ENCODE measurements around the gene EDARADD.

Gene EDARADD

GRCh38 chr1:236514703-236515442, 120.8 kb downstream of the EDARADD start:
- DNase-seq (ENCODE audit: low read depth in 2 of 2) = no peak

GRCh38 chr1:236515443-236515958, 121.4 kb downstream of the EDARADD start:
- DNase-seq (ENCODE audit: low read depth in 2 of 2) = no peak

- no peak for DNase-seq (ENCODE audit: low read depth in 2 of 2)
Observed at GRCh38 chr1:236516929-236517704, 123.0 kb downstream of the EDARADD start.

- DNase-seq (ENCODE audit: low read depth in 2 of 2) = no peak
Observed at GRCh38 chr1:236518322-236518721, 124.2 kb downstream of the EDARADD start.

GRCh38 chr1:236520445-236521005, 126.4 kb downstream of the EDARADD start:
- no peak for DNase-seq (ENCODE audit: low read depth in 2 of 2)

GRCh38 chr1:236522937-236523703, 129.0 kb downstream of the EDARADD start:
- no peak for DNase-seq (ENCODE audit: low read depth in 2 of 2)

- DNase-seq (ENCODE audit: low read depth in 2 of 2) = peak; percentile 67 to 76
Observed at GRCh38 chr1:236523704-236524141, 129.6 kb downstream of the EDARADD start, which contains the start of gene LGALS8. TSS of gene LGALS8 (plus strand) at chr1:236523982. CDS start at chr1:236526071, 2,089 bp downstream.

GRCh38 chr1:236524142-236524894, 130.2 kb downstream of the EDARADD start:
- peak; percentile 28 to 33 for DNase-seq (ENCODE audit: low read depth in 2 of 2)

- no peak for DNase-seq (ENCODE audit: low read depth in 2 of 2)
Observed at GRCh38 chr1:236524895-236525184, 130.8 kb downstream of the EDARADD start.

- no peak for DNase-seq (ENCODE audit: low read depth in 2 of 2)
Observed at GRCh38 chr1:236526079-236526478, 132.0 kb downstream of the EDARADD start.

- DNase-seq (ENCODE audit: low read depth in 2 of 2) = no peak
Observed at GRCh38 chr1:236530286-236530685, 136.2 kb downstream of the EDARADD start.

- DNase-seq (ENCODE audit: low read depth in 2 of 2) = no peak
Observed at GRCh38 chr1:236530959-236531358, 136.9 kb downstream of the EDARADD start.

- no peak for DNase-seq (ENCODE audit: low read depth in 2 of 2)
Observed at GRCh38 chr1:236532850-236533249, 138.8 kb downstream of the EDARADD start.

- DNase-seq (ENCODE audit: low read depth in 2 of 2) = no peak
Observed at GRCh38 chr1:236534151-236534651, 140.1 kb downstream of the EDARADD start.
